ENCODE data around the gene LMO4.

- TF ChIP-seq EP300 (IDR thresholded peaks at IDR 0.05) (no peak), CTCF (IDR thresholded peaks at IDR 0.05) (no peak), POLR2A (IDR thresholded peaks at IDR 0.05; ENCODE audit: low read length) (no peak), MAX (IDR thresholded peaks at IDR 0.05) (no peak), HDAC2 (IDR thresholded peaks at IDR 0.05) (no peak), EHMT2 (IDR thresholded peaks at IDR 0.05; ENCODE audit: low read depth) (no peak), ESRRA (IDR thresholded peaks at IDR 0.05; ENCODE audit: borderline replicate concordance, low read length) (no peak), CHD2 (IDR thresholded peaks at IDR 0.05; ENCODE audit: low read length, partially characterized antibody) (no peak), RAD21 (conservative IDR thresholded peaks at IDR 0.05 in 1 of 2, IDR thresholded peaks at IDR 0.05 in 1 of 2) (no peak), NPAS2 (CRISPR knock-in tag; IDR thresholded peaks at IDR 0.05; ENCODE audit: borderline replicate concordance) (no peak), BCL3 (IDR thresholded peaks at IDR 0.05) (no peak)
Measured at GRCh38 chr1:87362834-87363426, 34.2 kb downstream of the LMO4 start.

Data from A549 (cell line).